HG02884 (cell line): Measurements from ENCODE around the gene KPNA3.
A peak's percentile ranks its signal among the peaks of the same experiment; 100 is the strongest.
"Not testable (repeated sequence)": the region's sequence is repeated elsewhere in the genome, so short reads cannot be mapped to it uniquely, and the experiment has no call there.

Experiments used
- ATAC-seq: cut with Tn5 transposase; IDR thresholded peaks from one replicate; pipeline ENCODE4 v1.9.1; 2021; ENCODE audit warnings: mild to moderate bottlenecking, moderate library complexity; ENCODE audit not compliant: unreplicated experiment

KPNA3 gene

GRCh38 chr13:49792550-49793324, at the start of gene KPNA3:
Gene KPNA3 (minus strand): TSS chr13:49792682. CDS start chr13:49792506, 176 bp downstream.
- peak; percentile 86 for ATAC-seq

GRCh38 chr13:49841964-49842363, 49.5 kb upstream of the KPNA3 start:
- ATAC-seq: no peak

- no peak for ATAC-seq
These were observed 48.2 kb upstream of the KPNA3 start for GRCh38 chr13:49840675-49841074.

- ATAC-seq: no peak
These were observed 47.8 kb upstream of the KPNA3 start for GRCh38 chr13:49840266-49840665.

- ATAC-seq: no peak
These were observed 46.5 kb upstream of the KPNA3 start for GRCh38 chr13:49838989-49839388.

GRCh38 chr13:49836516-49836915, 44.0 kb upstream of the KPNA3 start:
- no peak for ATAC-seq

GRCh38 chr13:49833402-49833801, 40.9 kb upstream of the KPNA3 start:
- ATAC-seq: no peak

GRCh38 chr13:49831455-49831854, 39.0 kb upstream of the KPNA3 start:
- ATAC-seq: no peak

- no peak for ATAC-seq
These were observed 38.2 kb upstream of the KPNA3 start for GRCh38 chr13:49830721-49831120.

GRCh38 chr13:49829715-49830114, 37.2 kb upstream of the KPNA3 start:
- ATAC-seq: no peak

GRCh38 chr13:49828453-49828852, 36.0 kb upstream of the KPNA3 start:
- no peak for ATAC-seq

GRCh38 chr13:49827891-49828290, 35.4 kb upstream of the KPNA3 start:
- no peak for ATAC-seq

- ATAC-seq: no peak
These were observed 34.9 kb upstream of the KPNA3 start for GRCh38 chr13:49827336-49827735.

- ATAC-seq: no peak
These were observed 28.9 kb upstream of the KPNA3 start for GRCh38 chr13:49821216-49822009.

- no peak for ATAC-seq
These were observed 28.2 kb upstream of the KPNA3 start for GRCh38 chr13:49820591-49821215.

- not testable (repeated sequence) for ATAC-seq
These were observed 23.6 kb upstream of the KPNA3 start for GRCh38 chr13:49816047-49816446.

GRCh38 chr13:49814551-49815270, 22.2 kb upstream of the KPNA3 start:
- no peak for ATAC-seq

GRCh38 chr13:49812812-49813211, 20.3 kb upstream of the KPNA3 start:
- no peak for ATAC-seq

- no peak for ATAC-seq
These were observed 19.0 kb upstream of the KPNA3 start for GRCh38 chr13:49811527-49811908.

- no peak for ATAC-seq
These were observed 18.4 kb upstream of the KPNA3 start for GRCh38 chr13:49810567-49811526.
